Measurements from ENCODE around the gene EDARADD.

- no peak for TF ChIP-seq POLR2A (IDR thresholded peaks at IDR 0.05; ENCODE audit: low read depth, low read length)
- TF ChIP-seq POLR2AphosphoS5 (IDR thresholded peaks at IDR 0.05; ENCODE audit: low read depth, low read length) = no peak
These were observed 81.9 kb downstream of the EDARADD start for GRCh38 chr1:236476019-236476418.

Data from GM12892 (cell line).